HCT116 (cell line): ENCODE measurements around the gene PLCXD3. TPM values are rescaled to one million over a fixed set of nuclear protein-coding genes. Genes with fewer than 3 reads are reported as not detected.

Source experiments
- ATAC-seq: fragments of 200-7000 bp; cut with Tn5 transposase; 2 replicates; pipeline ENCODE4 v1.9.1; 2020; ENCODE audit warnings: mild to moderate bottlenecking, moderate library complexity
- BruUV-seq: library from RNA; stranded (reverse); fragments of 400-500 nt; replicated peaks from 2 replicates; lab custom pipeline; 2021; lab: Mats Ljungman, UMichigan
- CTCF ChIA-PET: fragments of 300-600 bp; sonication (Branson Sonifier 250); formaldehyde crosslinking; loops from one replicate; lab custom pipeline; 2021; ENCODE audit warnings: antibody characterized with exemption; lab: Charles Lee
- POLR2A ChIA-PET: fragments of 300-600, 350-600 bp; sonication (Branson Sonifier 250); formaldehyde crosslinking; loops from one replicate; lab custom pipeline; 2021; ENCODE audit warnings: antibody characterized with exemption; lab: Charles Lee
- RAD21 ChIA-PET, 2 experiments: fragments of 300-600 bp; sonication (Branson Sonifier 250); formaldehyde crosslinking; loops; one replicate each; lab custom pipeline; 2023; ENCODE audit warnings: low total read pairs in 2 of 2; ENCODE audit not compliant: uncharacterized antibody in 2 of 2, unreplicated experiment in 2 of 2, low non-redundant PET in 1 of 2; lab: Charles Lee
- DNase-seq: peaks from one replicate; pipeline ENCODE4 v3.0.0-alpha.2; 2010; ENCODE audit warnings: low read depth, low spot score
- H2AFZ ChIP-seq: fragments of 200-600 bp; shearing (Covaris generic), sonication (generic); 2 replicates; pipeline ENCODE4 v1.6.1; 2017; ENCODE audit warnings: low read depth, mixed run types, mixed read lengths, antibody characterized with exemption, low read length; ENCODE audit not compliant: poor library complexity, severe bottlenecking
- H3K27ac ChIP-seq: 2 replicates; pipeline ENCODE4 v1.5.1; 2012; ENCODE audit warnings: low read depth, low read length
- H3K27me3 ChIP-seq: fragments of 200-600 bp; sonication (generic); 2 replicates; pipeline ENCODE4 v1.6.1; 2016; ENCODE audit warnings: mixed run types, low read length, mixed read lengths; ENCODE audit not compliant: insufficient read depth
- H3K36me3 ChIP-seq, 2 experiments: fragments of 200-500 bp in 1 of 2; fragments of 200-600 bp in 1 of 2; sonication (Bioruptor generic) in 1 of 2; sonication (generic) in 1 of 2; 2 replicates each; pipeline versions ENCODE4 v1.5.1 to v1.6.1; 2014 to 2016; ENCODE audit warnings: low read length in 2 of 2, inconsistent platforms in 1 of 2, mixed read lengths in 1 of 2, mixed run types in 1 of 2; ENCODE audit not compliant: insufficient read depth in 2 of 2, control insufficient read depth in 1 of 2
- H3K4me1 ChIP-seq, 2 experiments: fragments of 200-600 bp in 1 of 2; sonication (generic) in 1 of 2; 2 replicates each; pipeline versions ENCODE4 v1.5.1 to v1.6.1; 2012 to 2017; ENCODE audit warnings: low read length in 2 of 2, inconsistent platforms in 1 of 2, mild to moderate bottlenecking in 1 of 2, mixed read lengths in 1 of 2, mixed run types in 1 of 2, moderate library complexity in 1 of 2; ENCODE audit not compliant: insufficient read depth in 2 of 2, control insufficient read depth in 1 of 2
- H3K4me2 ChIP-seq: fragments of 200-600 bp; sonication (generic); 2 replicates; pipeline ENCODE4 v1.6.1; 2017; ENCODE audit warnings: mixed run types, low read length, mixed read lengths
- H3K4me3 ChIP-seq, 2 experiments: fragments of 200-600 bp in 1 of 2; sonication (generic) in 1 of 2; replicated peaks in 1 of 2; 2 replicates each; pipeline ENCODE4 v1.5.1; 2011 to 2016; ENCODE audit warnings: low read length in 2 of 2, control low read depth in 1 of 2, low read depth in 1 of 2, mild to moderate bottlenecking in 1 of 2, mixed read lengths in 1 of 2, mixed run types in 1 of 2
- H3K79me2 ChIP-seq: fragments of 200-600 bp; sonication (generic); 2 replicates; pipeline ENCODE4 v1.6.1; 2017; ENCODE audit warnings: mild to moderate bottlenecking, mixed run types, low read length, moderate library complexity, mixed read lengths; ENCODE audit not compliant: insufficient read depth
- H3K9ac ChIP-seq: fragments of 200-600 bp; sonication (generic); 2 replicates; pipeline ENCODE4 v1.6.1; 2016; ENCODE audit warnings: low read length, mixed read lengths
- H3K9me2 ChIP-seq: fragments of 200-600 bp; sonication (generic), shearing (Covaris generic); 2 replicates; pipeline ENCODE4 v1.6.1; 2017; ENCODE audit warnings: mixed run types, mild to moderate bottlenecking, moderate library complexity; ENCODE audit not compliant: insufficient read depth
- H3K9me3 ChIP-seq, 2 experiments: fragments of 200-500 bp in 1 of 2; fragments of 200-600 bp in 1 of 2; sonication (Bioruptor generic) in 1 of 2; sonication (generic) in 1 of 2; 2 replicates each; pipeline ENCODE4 v1.6.1; 2014 to 2017; ENCODE audit warnings: low read length in 2 of 2, mixed read lengths in 2 of 2, inconsistent platforms in 1 of 2, low read depth in 1 of 2, mild to moderate bottlenecking in 1 of 2, mixed run types in 1 of 2, moderate library complexity in 1 of 2; ENCODE audit not compliant: control insufficient read depth in 1 of 2, insufficient read depth in 1 of 2
- H4K20me1 ChIP-seq: fragments of 200-600 bp; sonication (generic), shearing (Covaris generic); 2 replicates; pipeline ENCODE4 v1.6.1; 2017; ENCODE audit warnings: mixed run types, mild to moderate bottlenecking, moderate library complexity; ENCODE audit not compliant: insufficient read depth
- CEBPB ChIP-seq: IDR thresholded peaks from 2 replicates; pipeline ENCODE4 v1.6.1; 2012; ENCODE audit warnings: low read depth
- EZH2 ChIP-seq: fragments of 200-600 bp; sonication (generic); IDR thresholded peaks from 2 replicates; pipeline ENCODE4 v1.6.1; 2017; ENCODE audit warnings: antibody characterized with exemption, mixed run types
- FOSL1 ChIP-seq: IDR thresholded peaks from 2 replicates; pipeline ENCODE4 v1.6.1; 2012; ENCODE audit warnings: low read depth
- POLR2A ChIP-seq: IDR thresholded peaks from 2 replicates; pipeline ENCODE4 v1.7.0; 2011; ENCODE audit warnings: borderline replicate concordance; ENCODE audit not compliant: insufficient read depth, insufficient read length; ENCODE audit errors: extremely low read depth
- POLR2AphosphoS5 ChIP-seq: IDR thresholded peaks from 2 replicates; pipeline ENCODE4 v1.6.1; 2011; ENCODE audit warnings: mild to moderate bottlenecking, low read depth, low read length, moderate library complexity
- SIN3A ChIP-seq: IDR thresholded peaks from 2 replicates; pipeline ENCODE4 v1.6.1; 2012; ENCODE audit warnings: low read depth
- SRF ChIP-seq: IDR thresholded peaks from 2 replicates; pipeline ENCODE4 v1.6.1; 2012; ENCODE audit warnings: low read depth
- YY1 ChIP-seq: IDR thresholded peaks from 2 replicates; pipeline ENCODE4 v1.6.1; 2011; ENCODE audit warnings: low read length, low read depth, moderate library complexity, mild to moderate bottlenecking; ENCODE audit not compliant: insufficient replicate concordance; ENCODE audit errors: extremely low read depth
- ZNF274 ChIP-seq: fragments of 200-500 bp; sonication (Bioruptor generic); IDR thresholded peaks from 2 replicates; pipeline ENCODE4 v1.6.1; 2014; ENCODE audit warnings: mild to moderate bottlenecking, low read depth, low read length, inconsistent platforms
- intact Hi-C: fragments of 100-400 bp; cut with micrococcal nuclease; formaldehyde crosslinking; loops from 2 replicates; pipeline ENCODE4 v1.10.0; 2022
- total RNA-seq: library from RNA; stranded (reverse); gene quantifications from one replicate; pipeline ENCODE4 v1.2.1, GENCODE V29; 2021; ENCODE audit not compliant: unreplicated experiment
- TF ChIP-seq, protein P1 (sequence below): IDR thresholded peaks from 2 replicates; pipeline ENCODE4 v1.6.1; 2012
- TF ChIP-seq, protein P2 (sequence below): IDR thresholded peaks from 2 replicates; pipeline ENCODE4 v1.6.1; 2012; ENCODE audit warnings: low read depth
- TF ChIP-seq, protein P3 (sequence below): IDR thresholded peaks from 2 replicates; pipeline ENCODE4 v1.6.1; 2012
- TF ChIP-seq, protein P4 (sequence below), 3 experiments: fragments of 200-600 bp in 1 of 3; sonication (generic) in 1 of 3; IDR thresholded peaks in 2 of 3; conservative IDR thresholded peaks in 1 of 3; 2 replicates each; pipeline ENCODE4 v1.5.1; 2012 to 2017; ENCODE audit warnings: low read depth in 2 of 3, low read length in 2 of 3, antibody characterized with exemption in 1 of 3, borderline replicate concordance in 1 of 3, control low read depth in 1 of 3, mild to moderate bottlenecking in 1 of 3, mixed read lengths in 1 of 3, mixed run types in 1 of 3, moderate library complexity in 1 of 3; ENCODE audit not compliant: insufficient read depth in 1 of 3

Gene PLCXD3
- total RNA-seq, 1 experiment from 2014 or later = not detected

DNA sequence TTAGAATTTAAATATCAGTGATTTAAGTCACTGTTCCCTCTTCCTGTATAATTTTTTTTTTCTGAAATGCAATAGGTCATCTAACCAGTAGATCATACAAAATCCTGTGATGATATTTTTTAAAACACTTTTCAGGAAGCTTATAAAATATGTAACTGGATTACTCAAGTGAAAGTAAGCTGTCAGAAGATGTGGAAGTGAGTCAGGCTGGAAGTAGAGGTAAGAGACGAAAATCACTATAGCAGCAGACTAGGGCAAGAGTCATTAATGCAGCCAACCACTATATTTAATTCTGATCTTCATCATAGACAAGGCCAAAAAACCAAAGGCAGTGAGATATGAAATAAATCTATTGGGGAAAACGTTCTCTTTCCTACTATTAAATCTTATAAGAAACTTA is 231.4 kb downstream of the PLCXD3 start:
- ATAC-seq (no peak), DNase-seq (no peak)
- H3K27me3 ChIP-seq = 0 out of 2 replicates have a peak, but pooled peaks cover 5% of the 10 kb centered on the region
- RAD21 ChIA-PET = no interaction called here
- H3K27ac ChIP-seq = no peak overlapping the region
- POLR2A ChIA-PET = no interaction called here
- intact Hi-C loops = no loop called here
- TF ChIP-seq, protein P1, sequence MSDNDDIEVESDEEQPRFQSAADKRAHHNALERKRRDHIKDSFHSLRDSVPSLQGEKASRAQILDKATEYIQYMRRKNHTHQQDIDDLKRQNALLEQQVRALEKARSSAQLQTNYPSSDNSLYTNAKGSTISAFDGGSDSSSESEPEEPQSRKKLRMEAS = no peak
- TF ChIP-seq ZNF274 = no peak
- TF ChIP-seq YY1 = no peak
- TF ChIP-seq, protein P2, sequence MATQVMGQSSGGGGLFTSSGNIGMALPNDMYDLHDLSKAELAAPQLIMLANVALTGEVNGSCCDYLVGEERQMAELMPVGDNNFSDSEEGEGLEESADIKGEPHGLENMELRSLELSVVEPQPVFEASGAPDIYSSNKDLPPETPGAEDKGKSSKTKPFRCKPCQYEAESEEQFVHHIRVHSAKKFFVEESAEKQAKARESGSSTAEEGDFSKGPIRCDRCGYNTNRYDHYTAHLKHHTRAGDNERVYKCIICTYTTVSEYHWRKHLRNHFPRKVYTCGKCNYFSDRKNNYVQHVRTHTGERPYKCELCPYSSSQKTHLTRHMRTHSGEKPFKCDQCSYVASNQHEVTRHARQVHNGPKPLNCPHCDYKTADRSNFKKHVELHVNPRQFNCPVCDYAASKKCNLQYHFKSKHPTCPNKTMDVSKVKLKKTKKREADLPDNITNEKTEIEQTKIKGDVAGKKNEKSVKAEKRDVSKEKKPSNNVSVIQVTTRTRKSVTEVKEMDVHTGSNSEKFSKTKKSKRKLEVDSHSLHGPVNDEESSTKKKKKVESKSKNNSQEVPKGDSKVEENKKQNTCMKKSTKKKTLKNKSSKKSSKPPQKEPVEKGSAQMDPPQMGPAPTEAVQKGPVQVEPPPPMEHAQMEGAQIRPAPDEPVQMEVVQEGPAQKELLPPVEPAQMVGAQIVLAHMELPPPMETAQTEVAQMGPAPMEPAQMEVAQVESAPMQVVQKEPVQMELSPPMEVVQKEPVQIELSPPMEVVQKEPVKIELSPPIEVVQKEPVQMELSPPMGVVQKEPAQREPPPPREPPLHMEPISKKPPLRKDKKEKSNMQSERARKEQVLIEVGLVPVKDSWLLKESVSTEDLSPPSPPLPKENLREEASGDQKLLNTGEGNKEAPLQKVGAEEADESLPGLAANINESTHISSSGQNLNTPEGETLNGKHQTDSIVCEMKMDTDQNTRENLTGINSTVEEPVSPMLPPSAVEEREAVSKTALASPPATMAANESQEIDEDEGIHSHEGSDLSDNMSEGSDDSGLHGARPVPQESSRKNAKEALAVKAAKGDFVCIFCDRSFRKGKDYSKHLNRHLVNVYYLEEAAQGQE = no peak
- TF ChIP-seq CEBPB = no peak
- no peak for TF ChIP-seq POLR2AphosphoS5
- TF ChIP-seq, protein P3, sequence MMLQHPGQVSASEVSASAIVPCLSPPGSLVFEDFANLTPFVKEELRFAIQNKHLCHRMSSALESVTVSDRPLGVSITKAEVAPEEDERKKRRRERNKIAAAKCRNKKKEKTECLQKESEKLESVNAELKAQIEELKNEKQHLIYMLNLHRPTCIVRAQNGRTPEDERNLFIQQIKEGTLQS = no peak
- TF ChIP-seq EZH2 = no peak
- TF ChIP-seq SIN3A = no peak
- no peak for TF ChIP-seq POLR2A
- TF ChIP-seq, protein P4, sequence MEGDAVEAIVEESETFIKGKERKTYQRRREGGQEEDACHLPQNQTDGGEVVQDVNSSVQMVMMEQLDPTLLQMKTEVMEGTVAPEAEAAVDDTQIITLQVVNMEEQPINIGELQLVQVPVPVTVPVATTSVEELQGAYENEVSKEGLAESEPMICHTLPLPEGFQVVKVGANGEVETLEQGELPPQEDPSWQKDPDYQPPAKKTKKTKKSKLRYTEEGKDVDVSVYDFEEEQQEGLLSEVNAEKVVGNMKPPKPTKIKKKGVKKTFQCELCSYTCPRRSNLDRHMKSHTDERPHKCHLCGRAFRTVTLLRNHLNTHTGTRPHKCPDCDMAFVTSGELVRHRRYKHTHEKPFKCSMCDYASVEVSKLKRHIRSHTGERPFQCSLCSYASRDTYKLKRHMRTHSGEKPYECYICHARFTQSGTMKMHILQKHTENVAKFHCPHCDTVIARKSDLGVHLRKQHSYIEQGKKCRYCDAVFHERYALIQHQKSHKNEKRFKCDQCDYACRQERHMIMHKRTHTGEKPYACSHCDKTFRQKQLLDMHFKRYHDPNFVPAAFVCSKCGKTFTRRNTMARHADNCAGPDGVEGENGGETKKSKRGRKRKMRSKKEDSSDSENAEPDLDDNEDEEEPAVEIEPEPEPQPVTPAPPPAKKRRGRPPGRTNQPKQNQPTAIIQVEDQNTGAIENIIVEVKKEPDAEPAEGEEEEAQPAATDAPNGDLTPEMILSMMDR (IDR thresholded peaks at IDR 0.05 in 2 of 3, conservative IDR thresholded peaks at IDR 0.05 in 1 of 3; ENCODE audit: borderline replicate concordance in 1 of 3, insufficient read depth in 1 of 3, low read depth in 2 of 3, low read length in 2 of 3) = no peak
- no peak for TF ChIP-seq FOSL1
- TF ChIP-seq SRF = no peak
- no peak overlapping the region for H3K4me3 ChIP-seq
- H3K4me1 ChIP-seq = no peaks in the 10 kb centered on the region
- H4K20me1 ChIP-seq = no peaks in the 10 kb centered on the region
- no peak overlapping the region for H3K9ac ChIP-seq
- H3K79me2 ChIP-seq = no peaks in the 10 kb centered on the region
- H3K9me2 ChIP-seq = no peaks in the 10 kb centered on the region
- H3K9me3 ChIP-seq = no peaks in the 10 kb centered on the region
- CTCF ChIA-PET = no interaction called here
- no peaks in the 10 kb centered on the region for H3K36me3 ChIP-seq
- H2AFZ ChIP-seq = no peak overlapping the region
- BruUV-seq = no TSS peak
- no peak overlapping the region for H3K4me2 ChIP-seq
